Stimulated activated CD8-positive, alpha-beta memory T cell treated with anti-CD3 and anti-CD28 coated beads, Interleukin-15, amount 100 ng/mL, for 48 hours (primary cell): ENCODE results near the gene SIM2.
"Not testable (repeated sequence)": the region's sequence is repeated elsewhere in the genome, so short reads cannot be mapped to it uniquely, and the experiment has no call there.

Experiments used
- DNase-seq, 2 donors: peaks; one replicate each; pipeline ENCODE4 v3.0.0-alpha.2; 2020; ENCODE audit warnings: low read depth in 2 of 2

The SIM2 gene

GRCh38 chr21:36698981-36699545 lies at the start of gene SIM2:
Gene SIM2, plus strand, starts transcription at chr21:36699115. Its CDS starts 632 bp downstream, at chr21:36699747.
- no peak for DNase-seq

GRCh38 chr21:36654324-36654723 lies 44.6 kb upstream of the SIM2 start:
- DNase-seq, result no peak

- DNase-seq, result no peak
Observed at GRCh38 chr21:36654796-36655325, 44.1 kb upstream of the SIM2 start.

- DNase-seq, result no peak
Observed at GRCh38 chr21:36656138-36656537, 42.8 kb upstream of the SIM2 start.

- not testable (repeated sequence) for DNase-seq
Observed at GRCh38 chr21:36657290-36657689, 41.6 kb upstream of the SIM2 start.

- no peak for DNase-seq
Observed at GRCh38 chr21:36657999-36658398, 40.9 kb upstream of the SIM2 start.

- DNase-seq, result no peak
Observed at GRCh38 chr21:36658926-36659325, 40.0 kb upstream of the SIM2 start.

GRCh38 chr21:36661511-36662309 lies 37.2 kb upstream of the SIM2 start:
- DNase-seq, result no peak

- no peak for DNase-seq
Observed at GRCh38 chr21:36663033-36663855, 35.7 kb upstream of the SIM2 start.

GRCh38 chr21:36664662-36664990 lies 34.3 kb upstream of the SIM2 start:
- no peak for DNase-seq

- DNase-seq, result no peak
Observed at GRCh38 chr21:36665806-36666205, 33.1 kb upstream of the SIM2 start.

- DNase-seq, result no peak
Observed at GRCh38 chr21:36668713-36669112, 30.2 kb upstream of the SIM2 start.

GRCh38 chr21:36671836-36672235 lies 27.1 kb upstream of the SIM2 start:
- DNase-seq, result no peak

GRCh38 chr21:36672296-36672695 lies 26.6 kb upstream of the SIM2 start:
- not testable (repeated sequence) for DNase-seq

GRCh38 chr21:36672737-36673136 lies 26.2 kb upstream of the SIM2 start:
- DNase-seq, result no peak

GRCh38 chr21:36676039-36676950 lies 22.6 kb upstream of the SIM2 start:
- DNase-seq, result no peak

GRCh38 chr21:36677443-36677842 lies 21.5 kb upstream of the SIM2 start:
- no peak for DNase-seq

GRCh38 chr21:36678538-36678937 lies 20.4 kb upstream of the SIM2 start:
- no peak for DNase-seq

- DNase-seq, result no peak
Observed at GRCh38 chr21:36681117-36681631, 17.7 kb upstream of the SIM2 start.

GRCh38 chr21:36684957-36685714 lies 13.8 kb upstream of the SIM2 start:
- DNase-seq, result no peak
